HepG2 (cell line): ENCODE data around the gene SLC4A7.

Experiments
- AGO2 ChIP-seq: fragments of 200-400 bp; formaldehyde crosslinking; optimal IDR thresholded peaks from 2 replicates; pipeline ENCODE3; 2017; ENCODE audit warnings: mild to moderate bottlenecking, low read depth, low read length, moderate library complexity
- CSRNP2 ChIP-seq: sonication (generic); formaldehyde crosslinking; conservative IDR thresholded peaks from 2 replicates; pipeline ENCODE4 v1.8.0; 2022; ENCODE audit warnings: low read depth, missing genetic modification reagents
- CTCF ChIP-seq: sonication (generic); formaldehyde crosslinking; IDR thresholded peaks from 2 replicates; pipeline ENCODE4 v1.5.0; 2020; ENCODE audit warnings: mild to moderate bottlenecking, missing genetic modification reagents, moderate library complexity
- YY1 ChIP-seq: IDR thresholded peaks from 2 replicates; pipeline ENCODE4 v1.6.1; 2011; ENCODE audit warnings: low read length, low read depth, moderate library complexity, mild to moderate bottlenecking; ENCODE audit not compliant: insufficient read depth, insufficient replicate concordance
- ZBTB25 ChIP-seq: IDR thresholded peaks from 2 replicates; pipeline ENCODE4 v1.6.1; 2018; ENCODE audit warnings: missing genetic modification reagents
- ZNF431 ChIP-seq: sonication (generic); formaldehyde crosslinking; IDR thresholded peaks from 2 replicates; pipeline ENCODE4 v1.9.0; 2022; ENCODE audit warnings: missing genetic modification reagents, low read depth, mild to moderate bottlenecking, borderline replicate concordance
- ZNF513 ChIP-seq: sonication (generic); formaldehyde crosslinking; conservative IDR thresholded peaks from 2 replicates; pipeline ENCODE4 v1.5.0; 2020; ENCODE audit warnings: missing genetic modification reagents

GRCh38 chr3:27378331-27378730 is 105.9 kb downstream of the SLC4A7 start:
- TF ChIP-seq ZNF513 (CRISPR knock-in tag) (no peak), CTCF (CRISPR knock-in tag) (no peak), ZBTB25 (CRISPR knock-in tag) (no peak), CSRNP2 (CRISPR knock-in tag) (no peak), ZNF431 (no peak), YY1 (no peak), AGO2 (no peak)
